OCI-LY1 (cell line): ENCODE data around the gene CIAPIN1.

Experiments used
- H2AFZ ChIP-seq: fragments of 200-600 bp; sonication (generic), shearing (Covaris generic); 2 replicates; pipeline ENCODE4 v1.6.0; 2014; ENCODE audit warnings: antibody characterized with exemption, mild to moderate bottlenecking, low read length
- H3F3A ChIP-seq: fragments of 200-600 bp; sonication (generic), shearing (Covaris generic); 2 replicates; pipeline ENCODE4 v1.6.0; 2014; ENCODE audit warnings: mild to moderate bottlenecking, antibody characterized with exemption, low read length, moderate library complexity; ENCODE audit not compliant: insufficient read depth
- H3K27ac ChIP-seq: fragments of 200-600 bp; sonication (generic); 2 replicates; pipeline ENCODE4 v1.5.1; 2014; ENCODE audit warnings: low read length, mixed run types, mild to moderate bottlenecking, low read depth; ENCODE audit not compliant: poor library complexity, severe bottlenecking
- H3K27me3 ChIP-seq: fragments of 200-600 bp; sonication (generic); 2 replicates; pipeline ENCODE4 v1.6.0; 2014; ENCODE audit warnings: antibody characterized with exemption, mild to moderate bottlenecking, low read length, moderate library complexity; ENCODE audit not compliant: insufficient read depth
- H3K36me3 ChIP-seq: fragments of 200-600 bp; sonication (generic); 2 replicates; pipeline ENCODE4 v1.6.1; 2014; ENCODE audit warnings: mild to moderate bottlenecking, antibody characterized with exemption, low read length, moderate library complexity, mixed read lengths; ENCODE audit not compliant: insufficient read depth
- H3K4me1 ChIP-seq: fragments of 200-600 bp; sonication (generic); 2 replicates; pipeline ENCODE4 v1.5.1; 2014; ENCODE audit warnings: mild to moderate bottlenecking, low read length, moderate library complexity; ENCODE audit not compliant: insufficient read depth, severe bottlenecking
- H3K4me2 ChIP-seq: fragments of 200-600 bp; sonication (generic), shearing (Covaris generic); 2 replicates; pipeline ENCODE4 v1.6.1; 2014; ENCODE audit warnings: low read length
- H3K4me3 ChIP-seq: fragments of 200-600 bp; sonication (generic); 2 replicates; pipeline ENCODE4 v1.5.1; 2014; ENCODE audit warnings: low read length, low read depth, mild to moderate bottlenecking, mixed read lengths; ENCODE audit not compliant: poor library complexity, severe bottlenecking
- H3K79me2 ChIP-seq: fragments of 200-600 bp; shearing (Covaris generic); 2 replicates; pipeline ENCODE4 v1.6.1; 2016; ENCODE audit warnings: mixed run types, low read length, mixed read lengths; ENCODE audit not compliant: insufficient read depth
- H3K9ac ChIP-seq: fragments of 200-600 bp; sonication (generic), shearing (Covaris generic); 2 replicates; pipeline ENCODE4 v1.6.1; 2014; ENCODE audit warnings: mild to moderate bottlenecking, low read length, mixed read lengths
- H3K9me2 ChIP-seq: fragments of 200-600 bp; sonication (generic), shearing (Covaris generic); 2 replicates; pipeline ENCODE4 v1.6.1; 2014; ENCODE audit warnings: low read depth, mild to moderate bottlenecking, low read length, mixed read lengths
- H3K9me3 ChIP-seq: fragments of 200-600 bp; shearing (Covaris generic); 2 replicates; pipeline ENCODE4 v1.6.1; 2014; ENCODE audit warnings: low read length, mixed read lengths
- H4K20me1 ChIP-seq: fragments of 200-600 bp; sonication (generic), shearing (Covaris generic); 2 replicates; pipeline ENCODE4 v1.6.0; 2016; ENCODE audit warnings: mild to moderate bottlenecking, low read length; ENCODE audit not compliant: insufficient read depth
- EZH2 ChIP-seq: fragments of 200-600 bp; sonication (generic), shearing (Covaris generic); IDR thresholded peaks from 2 replicates; pipeline ENCODE4 v1.8.0; 2017; ENCODE audit warnings: borderline replicate concordance, mixed run types, mild to moderate bottlenecking, antibody characterized with exemption, low read length, moderate library complexity, mixed read lengths
- TF ChIP-seq, protein P1 (sequence below): fragments of 200-600 bp; sonication (generic), shearing (Covaris generic); IDR thresholded peaks from 2 replicates; pipeline ENCODE4 v1.5.1; 2017; ENCODE audit warnings: mild to moderate bottlenecking, antibody characterized with exemption, low read length, moderate library complexity, mixed read lengths

Gene CIAPIN1

DNA sequence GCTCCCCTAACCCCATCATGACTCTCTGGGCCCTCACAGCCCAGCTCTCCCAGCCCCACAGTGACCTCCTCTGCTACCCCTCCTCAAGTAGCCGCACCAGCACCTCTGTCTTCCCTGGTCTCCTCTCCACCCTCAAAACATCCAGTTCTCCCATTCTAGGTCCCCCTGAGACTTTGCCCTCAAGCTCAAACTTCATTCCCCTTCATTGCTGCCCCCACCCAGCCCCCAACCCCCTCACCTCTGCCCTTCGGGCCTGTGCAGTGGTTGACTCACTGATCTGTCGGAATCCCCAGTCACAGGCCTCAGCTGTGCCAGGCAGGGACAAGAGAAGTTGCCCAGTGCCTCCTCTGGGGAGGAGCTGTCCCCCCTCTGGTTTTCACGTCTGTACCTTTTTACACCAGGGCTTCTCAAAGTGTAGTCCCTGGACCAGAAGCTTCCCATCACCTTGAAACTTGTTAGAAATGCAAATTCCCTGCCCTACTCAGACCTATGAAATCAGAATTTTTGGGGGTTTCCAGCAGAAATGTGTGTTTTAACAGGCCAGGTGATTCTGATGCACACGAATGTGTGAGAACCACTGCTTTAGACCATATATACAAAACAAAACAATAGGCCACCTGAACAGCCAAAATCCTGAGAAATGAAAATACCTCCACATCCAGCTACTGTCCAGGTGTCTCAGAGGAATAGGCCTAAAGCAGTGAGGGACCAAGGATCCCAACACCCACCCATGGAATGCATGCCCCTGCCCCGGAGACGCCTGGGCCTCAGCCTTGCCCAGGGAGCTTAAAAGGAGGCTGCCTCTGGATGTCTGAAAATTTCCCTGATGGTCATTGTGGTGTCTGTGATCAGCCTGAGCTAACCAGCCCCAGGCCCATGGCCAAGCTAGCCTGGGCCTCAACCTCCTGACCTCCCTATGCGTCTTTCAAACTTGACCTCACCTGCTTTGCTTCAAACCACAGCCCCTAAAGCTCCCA is 40.0 kb upstream of the CIAPIN1 start:
- H3K36me3 ChIP-seq, result no peaks in the 10 kb centered on the region
- no peaks in the 10 kb centered on the region for H3K9me2 ChIP-seq
- no peaks in the 10 kb centered on the region for H3F3A ChIP-seq
- H3K27me3 ChIP-seq, result peaks cover 6% of the 10 kb centered on the region
- no peaks in the 10 kb centered on the region for H3K79me2 ChIP-seq
- no peaks in the 10 kb centered on the region for H4K20me1 ChIP-seq
- H3K27ac ChIP-seq, result no peak overlapping the region
- H3K9ac ChIP-seq, result no peak overlapping the region
- no peak overlapping the region for H2AFZ ChIP-seq
- H3K4me1 ChIP-seq, result peaks cover 5% of the 10 kb centered on the region
- no peak overlapping the region for H3K4me2 ChIP-seq
- no peak for TF ChIP-seq EZH2
- TF ChIP-seq, protein P1, sequence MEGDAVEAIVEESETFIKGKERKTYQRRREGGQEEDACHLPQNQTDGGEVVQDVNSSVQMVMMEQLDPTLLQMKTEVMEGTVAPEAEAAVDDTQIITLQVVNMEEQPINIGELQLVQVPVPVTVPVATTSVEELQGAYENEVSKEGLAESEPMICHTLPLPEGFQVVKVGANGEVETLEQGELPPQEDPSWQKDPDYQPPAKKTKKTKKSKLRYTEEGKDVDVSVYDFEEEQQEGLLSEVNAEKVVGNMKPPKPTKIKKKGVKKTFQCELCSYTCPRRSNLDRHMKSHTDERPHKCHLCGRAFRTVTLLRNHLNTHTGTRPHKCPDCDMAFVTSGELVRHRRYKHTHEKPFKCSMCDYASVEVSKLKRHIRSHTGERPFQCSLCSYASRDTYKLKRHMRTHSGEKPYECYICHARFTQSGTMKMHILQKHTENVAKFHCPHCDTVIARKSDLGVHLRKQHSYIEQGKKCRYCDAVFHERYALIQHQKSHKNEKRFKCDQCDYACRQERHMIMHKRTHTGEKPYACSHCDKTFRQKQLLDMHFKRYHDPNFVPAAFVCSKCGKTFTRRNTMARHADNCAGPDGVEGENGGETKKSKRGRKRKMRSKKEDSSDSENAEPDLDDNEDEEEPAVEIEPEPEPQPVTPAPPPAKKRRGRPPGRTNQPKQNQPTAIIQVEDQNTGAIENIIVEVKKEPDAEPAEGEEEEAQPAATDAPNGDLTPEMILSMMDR, result no peak
- H3K9me3 ChIP-seq, result no peaks in the 10 kb centered on the region
- H3K4me3 ChIP-seq, result no peak overlapping the region

DNA sequence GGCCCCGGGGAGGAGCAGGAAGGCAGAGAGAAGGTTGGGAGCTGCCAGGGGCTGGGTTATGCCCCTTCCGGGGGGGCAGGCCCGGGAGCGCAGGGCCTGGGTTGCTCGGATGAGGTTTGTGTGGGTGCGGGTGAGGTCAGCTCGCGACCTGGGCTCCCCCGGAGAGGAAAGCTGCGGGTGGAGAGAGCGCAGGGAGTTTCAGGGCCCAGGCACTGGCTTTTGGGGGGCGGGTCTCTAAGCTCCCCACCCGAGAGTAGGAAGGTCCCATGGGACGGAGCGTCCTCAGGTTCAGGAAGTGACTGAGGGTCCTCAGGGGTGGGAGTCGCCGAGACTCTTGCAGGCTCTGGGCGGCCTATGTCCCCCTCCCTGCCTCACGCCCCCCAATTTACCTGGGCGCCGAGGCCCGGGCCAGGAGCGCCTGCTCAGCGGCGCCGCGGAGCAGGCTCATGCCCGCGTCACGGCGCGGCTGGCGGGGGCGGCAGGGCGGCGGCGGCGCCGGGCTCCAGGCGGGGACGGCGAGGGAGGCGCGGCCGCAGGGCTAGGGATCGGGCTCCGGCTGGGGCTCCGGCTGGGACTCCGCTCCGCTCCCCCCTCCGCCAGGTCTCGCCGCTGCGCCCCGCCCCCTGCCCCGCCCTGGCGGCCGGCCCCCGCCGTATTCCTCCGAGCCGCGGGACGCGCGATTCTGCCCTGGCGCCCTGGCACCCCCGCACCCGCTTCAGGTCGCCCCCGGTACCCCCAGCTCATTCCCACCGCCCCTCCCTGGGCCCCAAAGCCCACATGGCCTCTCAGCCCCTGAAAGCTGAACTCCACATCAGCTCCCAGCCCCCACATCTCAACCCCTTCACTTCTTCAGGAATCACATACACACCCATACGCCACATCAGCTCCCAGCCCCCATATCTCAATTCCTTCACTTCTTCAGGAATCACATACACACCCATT is 39.0 kb upstream of the CIAPIN1 start, which contains the start of gene DOK4:
Gene DOK4, minus strand, starts transcription at position 578 of the 942 bp plus-strand sequence. CDS start 6,986 bp downstream, outside the sequence.
- no peak within 1 kb of the TSS for H3K27ac ChIP-seq
- no peaks in the 10 kb centered on the region for H4K20me1 ChIP-seq
- no peak within 1 kb of the TSS for H2AFZ ChIP-seq
- no peak within 1 kb of the TSS; the same call in 1 of the 2 replicates for H3K9ac ChIP-seq
- peaks cover 6% of the 10 kb centered on the region for H3K27me3 ChIP-seq
- H3F3A ChIP-seq, result no peaks in the 10 kb centered on the region
- TF ChIP-seq, protein P1, result no peak
- TF ChIP-seq EZH2, result no peak
- no peaks in the 10 kb centered on the region for H3K79me2 ChIP-seq
- H3K4me3 ChIP-seq, result peak within 1 kb of the TSS; percentile 51
- peak within 1 kb of the TSS; percentile 68 for H3K4me2 ChIP-seq
- no peaks in the 10 kb centered on the region for H3K9me2 ChIP-seq
- no peaks in the 10 kb centered on the region for H3K9me3 ChIP-seq
- no peaks in the 10 kb centered on the region for H3K36me3 ChIP-seq
- peaks cover 5% of the 10 kb centered on the region for H3K4me1 ChIP-seq

DNA sequence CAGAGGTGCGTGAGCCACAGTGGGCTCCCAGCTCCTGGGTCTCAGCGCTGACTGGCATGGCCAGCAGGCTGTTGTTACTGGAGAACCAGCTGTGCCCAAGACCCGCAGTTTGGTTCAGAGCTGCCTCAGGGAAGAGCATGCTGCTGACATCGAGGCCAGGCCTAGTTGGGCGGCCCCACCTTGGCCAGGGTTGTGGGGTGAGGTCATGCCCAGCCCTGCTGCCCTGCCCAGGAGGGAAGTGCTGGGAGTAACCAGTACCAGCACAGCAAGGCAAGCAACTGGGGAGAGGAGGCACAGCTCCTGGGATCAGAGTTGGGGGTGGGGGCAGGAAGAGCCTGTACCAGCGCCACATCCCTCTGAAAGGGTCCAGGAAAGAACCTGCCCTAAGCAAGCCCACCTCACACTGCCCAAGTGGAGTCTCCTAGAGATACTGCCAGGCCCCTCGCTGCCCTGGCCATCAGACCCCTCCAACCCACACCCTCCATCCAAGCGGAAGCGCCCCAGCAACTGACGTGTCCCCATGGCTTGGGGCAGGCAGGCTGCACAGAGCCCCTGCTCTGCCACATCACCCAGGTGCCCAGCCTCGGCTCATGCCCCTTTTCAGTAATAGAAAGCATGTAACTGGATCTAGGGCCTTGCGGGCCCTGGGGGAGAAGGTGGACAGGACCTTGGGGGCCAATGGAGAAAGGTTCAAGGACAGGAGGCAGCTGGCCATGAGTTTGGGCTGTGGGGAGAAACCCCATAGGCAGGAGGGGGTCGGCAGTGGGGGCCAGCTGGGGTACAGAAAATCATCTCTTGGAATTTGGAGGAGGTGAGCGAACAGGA is 38.1 kb upstream of the CIAPIN1 start:
- H3K27me3 ChIP-seq, result peaks cover 6% of the 10 kb centered on the region
- no peak overlapping the region for H3K9ac ChIP-seq
- no peaks in the 10 kb centered on the region for H3F3A ChIP-seq
- no peaks in the 10 kb centered on the region for H3K36me3 ChIP-seq
- peak overlapping the region; percentile 51 for H3K4me3 ChIP-seq
- H2AFZ ChIP-seq, result no peak overlapping the region
- peaks cover 5% of the 10 kb centered on the region for H3K4me1 ChIP-seq
- H3K9me3 ChIP-seq, result no peaks in the 10 kb centered on the region
- H3K27ac ChIP-seq, result no peak overlapping the region
- H3K79me2 ChIP-seq, result no peaks in the 10 kb centered on the region
- no peaks in the 10 kb centered on the region for H4K20me1 ChIP-seq
- peak overlapping the region; percentile 68; the same call in 1 of the 2 replicates for H3K4me2 ChIP-seq
- TF ChIP-seq EZH2, result no peak
- no peaks in the 10 kb centered on the region for H3K9me2 ChIP-seq
